Psoas muscle (tissue), 8 donors: ENCODE measurements around the gene KRTDAP. TPM values are rescaled to one million over a fixed set of nuclear protein-coding genes. Genes with fewer than 3 reads are reported as not detected.

ENCODE experiments used
- ATAC-seq, 4 donors: fragments of 200-7000 bp; cut with Tn5 transposase; one replicate each; pipeline ENCODE4 v1.9.1; 2020; ENCODE audit warnings: moderate library complexity in 3 of 4, mild to moderate bottlenecking in 2 of 4
- DNase-seq, 2 donors: peaks; one replicate each; pipeline ENCODE4 v3.0.0-alpha.2; 2020
- H3K27ac ChIP-seq: fragments of 200-600 bp; one replicate; pipeline ENCODE4 v1.8.0; 2022
- H3K27me3 ChIP-seq, 3 donors: fragments of 200-600 bp in 1 of 3; one replicate each; pipeline versions ENCODE4 v1.6.1 to v1.8.0; 2013 to 2022; ENCODE audit warnings: low read length in 2 of 3, mild to moderate bottlenecking in 2 of 3, moderate library complexity in 1 of 3; ENCODE audit not compliant: insufficient read depth in 3 of 3
- H3K36me3 ChIP-seq, 2 donors: fragments of 200-600 bp in 1 of 2; one replicate each; pipeline versions ENCODE4 v1.6.1 to v1.8.0; 2013 to 2022; ENCODE audit warnings: low read depth in 1 of 2, mild to moderate bottlenecking in 1 of 2, moderate library complexity in 1 of 2; ENCODE audit not compliant: insufficient read depth in 1 of 2
- H3K4me1 ChIP-seq: fragments of 200-600 bp; one replicate; pipeline ENCODE4 v1.8.0; 2022
- H3K4me3 ChIP-seq: fragments of 200-600 bp; one replicate; pipeline ENCODE4 v1.8.0; 2022; ENCODE audit warnings: mild to moderate bottlenecking
- H3K9me3 ChIP-seq: fragments of 200-600 bp; one replicate; pipeline ENCODE4 v1.8.0; 2022
- CTCF ChIP-seq: fragments of 200-600 bp; IDR thresholded peaks from one replicate; pipeline ENCODE4 v1.8.0; 2022; ENCODE audit warnings: antibody characterized with exemption
- WGBS, 3 donors: extraction: QIAGEN DNeasy Blood & Tissue Kit; methylation state at CpG; one replicate each; pipeline versions ENCODE4 v1.1.6 to v1.1.7; 2013; 5-methylcytosine and 5-hydroxymethylcytosine counted together
- intact Hi-C, 2 donors: fragments of 100-400 bp; cut with DNase I; formaldehyde crosslinking; loops; one replicate each; pipeline versions ENCODE4 v1.11.0 to v1.14.2; 2022
- polyA plus RNA-seq, 3 donors: library from polyadenylated mRNA; stranded (reverse); fragments of 200-250 nt; gene quantifications; one replicate each; pipeline ENCODE4 v1.2.3, GENCODE V29; 2013
- total RNA-seq, 4 donors: library from RNA; stranded (reverse); fragmentation: NEBNext Ultra II Directional in 2 of 4; extraction: Animal tissue kit (Norgen Biotek cat#: 25700) in 2 of 4; gene quantifications; one replicate each; pipeline versions ENCODE4 v1.2.1 to v1.2.4, GENCODE V29; 2021 to 2023
- donor health status: healthy with polysubstance abuse.
- donor health status: DM: no; HTN: no; CAD: no; lungs with moderate emphysema.
- donor health status: Bipolar disorder and iron deficiency.
- donor health status: healthy.
- donor health status: DM: yes; HTN: yes; CAD: no.
- donor health status: DM: no; HTN: no; CAD: no.
- donor health status: DM: no; HTN: no; CAD: no.
- donor health status: DM: yes; HTN: yes; CAD: no.

KRTDAP gene
- total and polyA plus RNA-seq, 7 donors: not detected

- intact Hi-C loops: no loop called here
- peaks cover 0 to 94% (median 36%) of the 10 kb centered on the region in 3 donors for H3K27me3 ChIP-seq
- 3 to 11% (median 6%) methylated on average over 15 of the region's 15 CpGs for WGBS, 3 donors
- no peak for TF ChIP-seq CTCF
- H3K9me3 ChIP-seq: no peaks in the 10 kb centered on the region
- H3K36me3 ChIP-seq: no peaks in the 10 kb centered on the region
- DNase-seq (no peak), ATAC-seq (no peak)
- peaks cover 4% of the 10 kb centered on the region for H3K4me1 ChIP-seq
- no peak overlapping the region for H3K4me3 ChIP-seq
- H3K27ac ChIP-seq: no peak overlapping the region
Observed at GRCh38 chr19:35510626-35510964, 20.3 kb upstream of the KRTDAP start.

GRCh38 chr19:35509861-35510625, 19.8 kb upstream of the KRTDAP start:
- Histone ChIP-seq H3K9me3 (no peaks in the 10 kb centered on the region), H3K4me3 (peak overlapping the region; percentile 47), H3K4me1 (peaks cover 4% of the 10 kb centered on the region), H3K36me3 (no peaks in the 10 kb centered on the region), H3K27ac (no peak overlapping the region), H3K27me3 (peaks cover 0 to 94% (median 35%) of the 10 kb centered on the region in 3 donors)
- 0 to 1% (median 1%) methylated on average over 36 to 39 of the region's 39 CpGs for WGBS, 3 donors
- DNase-seq (peak; percentile 67 to 76), ATAC-seq (peak; percentile 63 to 86 (median 78))
- peak; percentile 80 for TF ChIP-seq CTCF
- intact Hi-C loops: no loop called here

- H3K27ac ChIP-seq: no peak overlapping the region
- H3K4me1 ChIP-seq: peaks cover 4% of the 10 kb centered on the region
- H3K9me3 ChIP-seq: no peaks in the 10 kb centered on the region
- TF ChIP-seq CTCF: no peak
- H3K27me3 ChIP-seq: peaks cover 0 to 88% (median 32%) of the 10 kb centered on the region in 3 donors
- no peak for DNase-seq
- WGBS, 3 donors: 18 to 24% (median 20%) methylated on average over 12 of the region's 12 CpGs
- H3K36me3 ChIP-seq: no peaks in the 10 kb centered on the region
- ATAC-seq: no peak
- no peak overlapping the region for H3K4me3 ChIP-seq
- intact Hi-C loops: no loop called here
Observed at GRCh38 chr19:35509018-35509652, 18.9 kb upstream of the KRTDAP start.

- no peaks in the 10 kb centered on the region for H3K36me3 ChIP-seq
- WGBS, 3 donors: 84 to 93% (median 92%) methylated on average over 3 of the region's 3 CpGs
- H3K27me3 ChIP-seq: peaks cover 0 to 79% (median 24%) of the 10 kb centered on the region in 3 donors
- H3K4me1 ChIP-seq: peaks cover 4% of the 10 kb centered on the region
- TF ChIP-seq CTCF: no peak
- no peaks in the 10 kb centered on the region for H3K9me3 ChIP-seq
- H3K4me3 ChIP-seq: no peak overlapping the region
- intact Hi-C loops: no loop called here
- H3K27ac ChIP-seq: no peak overlapping the region
- DNase-seq (no peak), ATAC-seq (no peak)
Observed at GRCh38 chr19:35508129-35508528, 17.9 kb upstream of the KRTDAP start.
